Measurements from ENCODE around the gene SCFD2. TPM values are rescaled to one million over a fixed set of nuclear protein-coding genes. Genes with fewer than 3 reads are reported as not detected.
"Not testable (repeated sequence)": the region's sequence is repeated elsewhere in the genome, so short reads cannot be mapped to it uniquely, and the experiment has no call there.

SCFD2 gene
- polyA plus RNA-seq, 1 donor: 10.3 TPM

DNA sequence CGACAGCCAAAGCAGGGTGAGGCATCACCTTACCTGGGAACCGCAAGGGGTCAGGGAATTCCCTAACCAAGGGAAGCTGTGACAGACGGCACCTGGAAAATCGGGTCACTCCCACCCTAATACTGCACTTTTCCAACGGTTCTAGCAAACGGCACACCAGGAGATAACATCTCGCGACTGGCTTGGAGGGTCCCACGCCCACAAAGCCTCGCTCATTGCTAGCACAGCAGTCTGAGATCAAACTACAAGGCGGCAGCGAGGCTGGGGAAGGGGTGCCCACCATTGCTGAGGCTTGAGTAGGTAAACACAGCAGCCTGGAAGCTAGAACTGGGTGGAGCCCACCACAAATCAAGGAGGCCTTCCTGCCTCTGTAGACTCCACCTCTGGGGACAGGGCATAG is 25.7 kb downstream of the SCFD2 start:
- not testable (repeated sequence) for DNase-seq

DNA sequence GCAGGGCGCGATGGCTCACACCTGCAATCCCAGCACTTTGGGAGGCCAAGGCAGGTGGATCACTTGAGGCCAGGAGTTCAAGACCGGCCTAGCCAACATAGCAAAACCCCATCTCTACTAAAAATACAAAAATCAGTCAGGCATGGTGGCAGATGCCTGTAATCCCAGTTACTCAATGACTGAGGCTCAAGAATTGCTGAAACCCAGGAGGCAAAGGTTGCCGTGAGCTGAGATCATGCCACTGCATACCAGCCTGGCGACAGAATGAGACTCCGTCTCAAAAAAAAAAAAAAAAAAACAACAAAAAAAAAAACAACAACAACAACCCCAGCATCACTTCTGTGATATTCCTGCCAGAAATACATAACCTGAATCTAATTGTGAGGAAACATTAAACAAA is 30.9 kb downstream of the SCFD2 start:
- DNase-seq: not testable (repeated sequence)

DNA sequence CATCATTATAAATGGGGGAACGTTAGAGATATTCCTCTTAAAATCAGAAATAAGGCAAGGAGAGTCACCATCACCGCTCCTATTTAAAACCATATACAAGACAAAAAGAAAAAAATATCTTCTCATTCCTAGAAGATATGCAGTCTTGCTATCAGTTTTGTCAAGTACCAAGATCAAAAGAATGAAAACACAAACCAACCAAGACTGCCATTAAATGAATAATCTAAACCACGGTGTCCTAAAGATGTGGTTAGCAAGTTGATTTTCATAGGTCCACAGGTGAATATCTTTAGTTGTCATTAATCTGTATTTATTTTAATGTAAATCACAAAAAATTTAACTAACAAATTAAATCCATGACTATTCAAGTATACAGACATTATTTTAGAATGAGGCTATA is 39.3 kb downstream of the SCFD2 start:
- no peak for DNase-seq

DNA sequence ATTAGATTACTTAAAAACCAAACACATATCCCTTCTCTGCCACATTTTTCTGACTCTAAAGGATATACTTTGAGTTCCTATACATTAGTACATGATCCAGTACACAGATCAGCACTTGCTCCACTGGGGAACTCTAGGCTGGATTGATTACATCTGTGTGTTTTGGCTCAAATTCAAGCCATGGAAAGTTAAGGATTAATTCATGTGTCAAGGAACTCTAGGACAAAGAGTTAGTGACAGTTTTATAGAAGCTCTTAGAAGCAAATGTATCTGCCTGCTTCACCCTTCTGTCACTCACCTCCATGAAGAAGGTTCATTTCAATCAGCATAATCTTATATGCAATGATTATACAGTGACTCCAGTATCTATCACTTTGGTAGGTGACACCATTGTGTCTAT is 43.2 kb downstream of the SCFD2 start:
- no peak for DNase-seq

DNA sequence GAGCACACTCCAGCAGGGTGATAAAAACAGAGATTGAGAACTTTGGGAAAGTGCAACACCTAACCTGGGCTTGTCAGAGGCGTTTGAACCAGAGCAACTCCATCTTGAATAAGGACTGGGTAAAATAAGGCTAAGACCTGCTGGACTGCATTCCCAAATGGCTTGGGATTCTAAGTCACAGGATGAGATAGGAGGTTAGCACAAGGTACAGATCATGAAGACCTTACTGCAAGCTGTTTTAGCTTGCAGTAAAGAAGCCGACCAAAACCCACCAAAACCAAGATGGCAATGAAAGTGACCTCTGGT is 43.9 kb downstream of the SCFD2 start:
- DNase-seq: no peak

DNA sequence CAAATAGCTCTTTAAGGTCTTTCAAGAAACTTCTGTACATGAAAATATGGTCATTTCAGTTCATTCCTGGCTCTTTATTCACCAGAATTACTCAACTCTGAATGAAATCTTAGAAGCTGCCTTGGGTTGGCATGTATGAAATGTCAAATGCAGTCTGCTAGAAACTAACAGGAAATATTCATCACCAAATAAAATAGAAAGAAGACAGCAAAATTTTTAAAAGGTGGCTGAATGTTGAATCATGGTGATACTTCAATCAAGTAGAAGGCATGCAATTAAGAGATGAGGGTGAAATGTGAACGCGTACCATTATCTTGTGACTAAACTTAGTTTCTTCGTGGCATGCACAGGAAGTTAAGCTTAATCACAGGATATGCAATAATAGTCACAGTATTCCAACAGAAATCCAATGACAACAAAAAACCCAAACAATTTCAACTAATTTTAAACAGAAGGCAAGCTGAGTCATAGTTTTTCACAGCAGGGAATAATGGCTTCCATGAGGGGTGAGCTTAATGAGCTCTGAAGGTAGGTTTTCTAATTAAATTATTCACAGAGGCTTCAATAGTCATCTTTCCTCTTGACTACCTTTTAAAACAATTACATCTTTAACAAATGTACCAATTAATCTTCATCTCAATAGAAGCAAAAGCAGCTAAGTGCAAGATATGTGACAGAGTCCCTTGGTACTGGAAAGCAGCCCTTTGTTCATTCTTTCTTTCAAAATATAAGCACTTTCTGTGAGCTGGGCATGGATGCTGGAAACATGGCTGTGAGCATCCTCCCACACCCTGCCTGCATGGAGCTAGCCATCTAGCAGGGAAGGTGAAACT is 44.5 kb downstream of the SCFD2 start:
- no peak for DNase-seq

DNA sequence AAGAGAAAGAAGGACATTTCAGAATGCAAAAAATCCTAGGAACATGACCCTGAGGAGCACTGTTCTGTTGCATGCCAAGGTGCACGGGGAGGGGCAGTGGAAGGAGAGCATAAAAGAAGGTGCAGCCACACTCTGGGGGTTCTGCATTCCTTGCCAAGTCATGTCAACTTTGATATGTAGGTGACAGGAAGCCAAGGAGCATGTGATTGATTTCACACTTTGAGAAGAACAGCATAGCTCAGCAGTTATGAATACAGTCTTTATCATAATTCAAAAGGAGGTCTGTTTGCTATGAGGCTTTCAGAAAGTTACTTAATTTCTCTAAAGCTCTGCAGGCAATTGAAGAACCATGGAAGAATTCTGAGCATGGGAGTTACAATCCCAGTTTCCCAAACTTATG is 50.6 kb downstream of the SCFD2 start:
- no peak for DNase-seq

DNA sequence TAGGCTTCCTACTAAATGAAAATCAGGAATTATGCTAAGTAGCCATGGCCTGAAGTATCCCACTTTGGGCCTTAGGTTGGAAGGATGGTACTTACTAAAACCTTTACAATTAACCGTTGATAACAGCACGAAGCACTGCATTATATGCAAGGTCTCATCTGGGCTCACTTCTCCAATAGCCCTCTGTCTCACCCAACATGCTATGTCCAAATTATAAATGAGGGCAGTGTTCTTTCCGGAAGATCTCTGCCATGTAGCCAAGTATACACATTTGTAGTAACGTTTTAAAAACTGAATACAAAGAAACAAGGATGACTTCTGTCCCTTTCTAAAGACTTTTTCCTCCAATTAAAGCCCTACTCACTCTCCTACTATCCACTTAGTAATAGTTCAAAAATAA is 51.6 kb downstream of the SCFD2 start:
- DNase-seq: no peak

DNA sequence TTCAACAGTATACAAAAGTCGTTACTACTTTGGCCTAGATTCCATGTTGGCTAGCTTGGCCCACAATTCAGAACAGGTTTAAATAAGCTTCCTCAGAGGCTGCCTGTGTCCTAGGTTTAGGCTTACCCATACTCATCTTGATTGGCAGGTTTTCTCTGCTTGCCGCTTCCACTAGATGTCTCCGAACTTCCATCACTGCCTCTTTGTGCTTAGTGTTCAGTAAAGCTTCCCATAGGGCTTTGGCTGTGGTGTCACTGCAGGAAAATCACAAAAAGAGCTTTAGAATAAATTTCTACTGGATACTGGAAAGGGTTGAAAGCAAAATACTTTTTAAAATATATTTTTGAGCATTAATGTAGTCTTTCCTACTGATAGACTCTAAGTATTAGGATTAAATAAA is 52.4 kb downstream of the SCFD2 start:
- no peak for DNase-seq

- DNase-seq: no peak
Observed at GRCh38 chr4:53309321-53310040, 56.4 kb downstream of the SCFD2 start.

DNA sequence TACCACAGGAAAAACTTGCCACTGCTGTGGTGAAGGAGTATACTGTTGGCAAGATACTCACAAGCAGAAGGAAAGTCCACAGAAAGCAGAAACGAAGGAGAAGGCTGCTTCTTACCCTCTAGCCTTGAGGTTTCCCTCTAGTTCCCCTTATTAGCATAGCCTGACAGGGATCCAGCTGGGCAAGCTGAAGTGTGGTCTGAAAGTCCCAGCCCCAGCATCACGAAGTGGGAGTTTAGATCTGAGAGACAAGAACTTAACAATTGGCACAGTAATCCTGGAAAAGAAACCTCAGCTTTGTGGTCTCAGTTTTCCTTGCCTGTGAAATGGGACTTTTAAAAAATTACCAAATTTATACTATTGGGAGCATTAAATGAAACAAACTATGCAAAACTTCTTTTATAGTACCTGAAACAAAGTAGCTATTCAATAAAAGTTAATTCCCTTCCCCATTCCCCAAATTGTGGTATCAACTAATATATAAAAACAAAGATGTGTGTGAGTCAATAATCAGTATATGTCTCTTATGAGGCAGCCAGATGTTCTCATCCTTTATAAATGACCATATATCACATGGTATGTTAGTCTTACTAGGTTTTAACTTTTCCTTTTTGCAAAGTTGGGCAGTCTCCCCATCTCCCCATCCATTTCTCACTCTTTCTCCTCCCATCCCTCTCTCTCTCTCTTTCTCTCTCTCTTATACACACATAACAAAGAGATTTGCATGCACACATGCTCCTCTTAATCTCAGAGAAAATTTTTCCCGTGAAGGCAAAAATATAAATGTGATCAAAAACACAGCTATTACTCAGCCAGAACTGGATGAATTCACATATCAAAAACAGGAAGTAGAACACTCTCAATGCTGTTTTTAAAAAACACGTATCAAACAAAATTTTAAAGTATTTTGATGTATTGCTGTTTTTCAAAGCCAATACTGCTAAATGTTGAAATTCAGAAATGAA is 57.8 kb downstream of the SCFD2 start:
- DNase-seq: no peak

GRCh38 chr4:53307210-53307609 is 58.7 kb downstream of the SCFD2 start:
- DNase-seq: no peak

DNA sequence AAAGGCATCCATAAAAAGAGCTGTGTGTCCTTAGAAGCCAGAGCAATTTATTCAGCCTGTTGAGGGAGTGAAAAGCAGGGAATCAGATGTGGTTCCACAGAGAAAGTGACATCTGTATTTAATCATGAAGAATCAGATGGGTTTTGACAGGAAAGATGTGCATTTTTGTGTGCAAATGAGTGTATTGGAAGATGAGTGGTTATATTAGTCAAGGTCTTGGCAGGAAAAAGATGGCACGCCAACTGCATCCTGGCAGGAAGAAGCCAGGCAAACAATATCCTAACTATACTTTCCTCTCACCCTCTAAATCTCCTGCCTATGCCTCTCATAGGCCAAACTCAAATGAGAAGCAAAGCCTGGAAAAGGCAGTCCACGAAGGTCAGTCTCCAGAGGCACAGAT is 59.1 kb downstream of the SCFD2 start:
- no peak for DNase-seq

DNA sequence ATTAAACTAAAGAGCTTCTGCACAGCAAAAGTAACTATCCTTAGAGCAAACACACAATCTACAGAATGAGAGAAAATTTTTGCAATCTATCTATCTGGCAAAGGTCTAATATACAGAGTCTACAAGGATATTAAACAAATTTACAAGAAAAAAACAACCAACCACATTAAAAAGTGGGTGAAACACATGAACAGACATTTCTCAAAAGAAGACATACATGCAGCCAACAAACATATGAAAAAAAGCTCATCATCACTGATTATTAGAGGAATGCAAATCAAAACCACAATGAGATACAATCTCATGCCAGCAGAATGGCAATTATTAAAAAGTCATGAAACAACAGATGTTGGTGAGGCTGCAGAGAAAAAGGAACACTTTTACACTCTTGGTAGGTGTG is 73.7 kb downstream of the SCFD2 start:
- DNase-seq: not testable (repeated sequence)

- DNase-seq: no peak
Observed at GRCh38 chr4:53281438-53281837, 84.4 kb downstream of the SCFD2 start.

- DNase-seq: no peak
Observed at GRCh38 chr4:53280846-53281245, 85.0 kb downstream of the SCFD2 start.

DNA sequence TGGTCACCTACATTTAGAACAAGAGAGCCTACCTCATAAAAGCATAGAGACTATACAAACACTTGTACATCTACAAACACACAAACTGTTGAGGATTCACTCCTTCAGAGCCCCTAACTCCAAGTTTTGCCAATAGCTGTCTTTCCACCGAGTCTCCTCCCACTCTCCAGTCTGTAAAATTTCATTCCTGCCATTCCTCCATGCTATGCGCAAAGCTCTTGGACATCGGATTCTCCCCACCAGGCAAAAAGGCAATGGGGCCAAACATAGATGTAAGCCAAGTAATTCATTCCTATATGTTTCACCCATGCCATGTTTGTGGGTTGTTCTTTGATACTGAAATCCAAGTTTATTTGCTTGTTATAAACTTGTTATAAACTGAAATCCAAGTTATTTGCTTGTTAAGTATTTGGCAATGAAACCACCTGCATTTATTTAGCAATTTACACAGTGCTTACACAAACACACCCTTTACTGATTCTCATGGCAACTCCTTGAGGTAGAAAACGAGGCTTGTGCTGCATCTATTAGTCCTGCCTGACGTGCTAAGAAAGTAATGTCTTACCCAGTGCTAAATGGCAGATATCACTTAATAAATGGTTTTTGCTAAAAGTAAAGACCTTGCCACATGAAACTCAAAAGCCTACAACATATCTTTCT is 91.1 kb downstream of the SCFD2 start:
- DNase-seq: no peak

- no peak for DNase-seq
Observed at GRCh38 chr4:53273726-53274125, 92.1 kb downstream of the SCFD2 start.

DNA sequence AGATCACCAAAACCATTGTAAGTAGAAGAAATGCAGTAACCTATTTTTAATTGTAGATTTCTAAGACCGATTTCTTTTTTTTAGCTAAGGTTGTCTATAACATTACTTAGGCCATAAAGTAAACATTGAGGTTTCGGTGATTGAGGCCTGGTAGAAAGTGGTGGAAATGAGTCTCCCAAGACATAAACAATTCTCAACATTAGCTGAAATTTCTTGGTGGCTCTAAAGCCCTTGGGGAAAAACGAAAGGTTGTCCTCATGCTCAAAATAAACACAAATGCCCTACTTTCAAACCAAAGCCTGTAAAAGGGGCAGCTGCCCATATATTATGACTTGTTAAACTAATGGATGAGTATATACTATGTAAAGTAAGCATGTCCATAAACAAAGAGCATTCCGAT is 98.8 kb downstream of the SCFD2 start:
- no peak for DNase-seq

DNA sequence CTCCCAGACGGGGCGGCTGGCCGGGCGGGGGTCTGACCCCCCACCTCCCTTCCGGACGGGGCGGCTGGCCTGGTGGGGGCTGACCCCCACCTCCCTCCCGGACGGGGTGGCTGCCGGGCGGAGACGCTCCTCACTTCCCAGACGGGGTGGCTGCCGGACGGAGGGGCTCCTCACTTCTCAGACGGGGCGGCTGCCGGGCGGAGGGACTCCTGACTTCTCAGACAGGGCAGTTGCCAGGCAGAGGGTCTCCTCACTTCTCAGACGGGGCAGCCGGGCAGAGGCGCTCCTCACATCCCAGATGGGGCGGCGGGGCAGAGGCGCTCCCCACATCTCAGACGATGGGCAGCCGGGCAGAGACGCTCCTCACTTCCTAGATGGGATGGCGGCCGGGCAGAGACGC is 109.9 kb downstream of the SCFD2 start:
- not testable (repeated sequence) for DNase-seq

- DNase-seq: no peak
Observed at GRCh38 chr4:53240573-53240972, 125.3 kb downstream of the SCFD2 start.

DNA sequence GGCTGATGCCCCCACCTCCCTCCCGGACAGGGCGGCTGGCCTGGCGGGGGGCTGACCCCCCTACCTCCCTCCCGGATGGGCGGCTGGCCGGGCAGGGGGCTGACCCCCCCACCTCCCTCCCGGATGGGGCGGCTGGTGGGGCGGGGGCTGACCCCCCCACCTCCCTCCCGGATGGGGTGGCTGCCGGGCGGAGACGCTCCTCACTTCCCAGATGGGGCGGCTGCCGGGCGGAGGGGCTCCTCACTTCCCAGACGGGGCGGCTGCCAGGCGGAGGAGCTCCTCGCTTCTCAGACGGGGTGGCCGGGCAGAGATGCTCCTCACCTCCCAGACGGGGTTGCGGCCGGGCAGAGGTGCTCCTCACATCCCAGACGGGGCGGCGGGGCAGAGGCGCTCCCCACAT is 127.5 kb downstream of the SCFD2 start:
- not testable (repeated sequence) for DNase-seq

- not testable (repeated sequence) for DNase-seq
Observed at GRCh38 chr4:53237811-53238210, 128.1 kb downstream of the SCFD2 start.
